Measurements from ENCODE around the gene VSNL1.

VSNL1 gene

DNA sequence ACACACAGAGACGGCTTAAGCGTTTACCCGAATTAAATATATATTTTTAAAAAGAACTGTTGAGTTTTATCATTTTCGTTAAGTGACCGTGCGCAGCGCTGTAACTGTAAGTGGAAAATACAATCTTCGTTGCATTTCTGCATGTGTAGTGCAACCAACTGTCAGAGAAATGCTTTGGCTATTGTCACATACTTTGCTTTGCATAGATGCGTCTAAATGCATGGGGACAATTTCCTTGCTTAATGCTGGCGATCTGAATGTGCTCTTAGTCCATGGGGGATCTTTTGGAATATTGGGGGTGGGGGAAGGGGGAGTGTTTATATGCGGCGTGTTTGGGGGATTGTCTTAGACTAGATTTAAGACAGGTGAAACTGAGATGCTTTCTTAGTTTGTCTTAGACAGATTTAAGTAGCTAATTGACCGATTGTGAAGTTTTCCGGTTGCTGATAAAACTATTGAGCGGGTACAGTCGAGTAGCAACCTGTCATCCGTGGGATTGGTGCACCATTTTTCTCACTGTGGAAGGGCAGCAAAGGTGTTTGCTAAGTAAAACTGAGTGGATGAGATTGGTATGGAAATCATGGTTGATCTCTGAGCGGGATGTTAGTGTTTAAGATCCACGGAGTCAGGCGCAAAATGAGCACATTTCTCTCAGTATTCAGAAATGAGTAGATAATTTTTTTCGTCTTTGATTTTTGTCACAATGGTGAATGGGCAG is 476 bp downstream of the VSNL1 start:
- in situ Hi-C loops (cut with MboI; ENCODE audit: low pct_unique_long_range_greater_than_20kb, low sequenced_read_pairs, unreplicated experiment): no loop called here
- DNase-seq (ENCODE audit: low spot score): no peak
- TF ChIP-seq CTCF (IDR thresholded peaks at IDR 0.05; ENCODE audit: extremely low read depth, insufficient read depth, missing control alignments): no peak

GRCh38 chr2:17541531-17541950 is 1.0 kb downstream of the VSNL1 start:
- no peak for DNase-seq (ENCODE audit: low spot score)
- no peak for TF ChIP-seq CTCF (IDR thresholded peaks at IDR 0.05; ENCODE audit: extremely low read depth, insufficient read depth, missing control alignments)

GRCh38 chr2:17542471-17542870 is 2.0 kb downstream of the VSNL1 start:
- DNase-seq (ENCODE audit: low spot score): no peak
- in situ Hi-C loops (cut with MboI; ENCODE audit: low pct_unique_long_range_greater_than_20kb, low sequenced_read_pairs, unreplicated experiment): no loop called here
- no peak for TF ChIP-seq CTCF (IDR thresholded peaks at IDR 0.05; ENCODE audit: extremely low read depth, insufficient read depth, missing control alignments)

More at GRCh38 chr2:17541531-17541950, 1.0 kb downstream of the VSNL1 start:
- in situ Hi-C loops (cut with MboI; ENCODE audit: low pct_unique_long_range_greater_than_20kb, low sequenced_read_pairs, unreplicated experiment): no loop called here

DNA sequence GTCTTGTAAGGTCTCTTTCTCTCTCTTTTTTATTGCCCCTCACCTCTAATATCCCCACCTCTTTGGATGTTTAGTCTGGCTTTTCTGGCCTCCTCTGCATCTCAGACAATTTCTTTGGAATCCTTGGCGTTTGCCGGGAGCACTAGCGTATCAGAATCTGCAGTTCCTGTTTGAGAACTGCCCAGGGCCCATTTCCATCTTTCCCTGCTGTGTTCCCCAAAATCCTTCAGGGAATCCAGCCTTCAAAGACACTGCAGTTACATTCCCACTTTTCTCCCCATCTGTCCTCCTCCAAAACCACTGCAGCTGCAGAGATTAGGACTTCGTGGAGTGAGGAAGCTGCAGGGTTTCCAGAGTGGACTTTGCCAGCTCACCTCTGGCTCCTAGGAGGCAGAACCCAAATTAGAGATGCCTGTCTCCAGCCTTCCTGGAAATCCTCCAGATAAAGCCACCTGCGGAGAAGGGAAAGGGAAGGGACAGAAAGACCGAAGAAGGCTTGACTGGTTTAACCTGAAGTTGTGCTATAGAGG is 2.7 kb downstream of the VSNL1 start:
- no peak for DNase-seq (ENCODE audit: low spot score)
- in situ Hi-C loops (cut with MboI; ENCODE audit: low pct_unique_long_range_greater_than_20kb, low sequenced_read_pairs, unreplicated experiment): no loop called here
- TF ChIP-seq CTCF (IDR thresholded peaks at IDR 0.05; ENCODE audit: extremely low read depth, insufficient read depth, missing control alignments): no peak

DNA sequence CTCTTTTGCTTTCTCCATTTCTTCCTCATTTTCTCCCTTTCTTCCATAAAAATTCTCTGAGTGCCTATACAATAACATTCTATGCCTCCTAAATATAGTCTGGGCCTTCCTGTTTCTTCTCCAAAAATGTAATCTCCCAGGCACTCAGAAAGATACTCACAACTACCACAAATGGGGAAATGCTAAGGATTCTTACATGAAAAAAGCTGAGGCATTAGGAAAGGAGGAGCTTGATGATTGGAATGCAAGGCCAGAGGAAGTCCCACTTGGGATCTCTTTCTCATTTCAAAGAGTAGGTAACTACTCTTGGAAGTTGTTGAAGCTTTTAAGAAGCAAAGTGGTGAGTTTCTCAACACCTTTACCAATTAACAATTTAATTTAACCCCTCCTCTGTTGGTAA is 3.4 kb downstream of the VSNL1 start:
- no peak for TF ChIP-seq CTCF (IDR thresholded peaks at IDR 0.05; ENCODE audit: extremely low read depth, insufficient read depth, missing control alignments)
- in situ Hi-C loops (cut with MboI; ENCODE audit: low pct_unique_long_range_greater_than_20kb, low sequenced_read_pairs, unreplicated experiment): no loop called here
- no peak for DNase-seq (ENCODE audit: low spot score)

DNA sequence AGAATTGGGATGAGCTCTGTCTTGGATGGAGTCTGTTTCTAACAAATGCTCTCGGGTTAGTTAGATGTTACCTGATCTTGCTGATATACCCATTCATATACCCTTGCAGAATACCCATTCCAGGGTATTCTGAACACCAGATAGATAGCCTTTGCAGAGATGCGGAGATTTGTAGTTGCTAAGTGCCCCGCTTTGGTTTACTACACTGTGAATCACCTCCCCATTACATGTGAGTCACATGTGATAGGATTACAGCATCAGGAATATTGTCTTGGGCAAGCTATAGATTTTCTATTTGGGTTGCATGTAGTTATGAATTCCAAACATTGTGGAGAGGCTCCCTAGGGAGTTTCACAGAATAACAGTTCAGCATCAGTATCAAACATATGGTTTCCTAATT is 3.8 kb downstream of the VSNL1 start:
- in situ Hi-C loops (cut with MboI; ENCODE audit: low pct_unique_long_range_greater_than_20kb, low sequenced_read_pairs, unreplicated experiment): no loop called here
- no peak for TF ChIP-seq CTCF (IDR thresholded peaks at IDR 0.05; ENCODE audit: extremely low read depth, insufficient read depth, missing control alignments)
- no peak for DNase-seq (ENCODE audit: low spot score)

Measured in GM13977 (cell line).